ENCODE results near the gene JMJD7.

JMJD7 gene

GRCh38 chr15:41782371-41783282 is 45.3 kb upstream of the JMJD7 start:
- DNase-seq (ENCODE audit: extremely low spot score): no peak
- TF ChIP-seq CTCF (IDR thresholded peaks at IDR 0.05; ENCODE audit: control extremely low read depth, extremely low read depth, low read depth, missing control alignments): no peak
- POLR2A ChIA-PET: interaction anchor here (1.4 kb wide), 1 partner anchor 9 kb away, joined by 6 read pairs; the partner anchor contains the start of gene MAPKBP1
- CTCF ChIA-PET: interaction anchor here (1.0 to 20.0 kb wide), 5 partner anchors 9 to 38 kb away, joined by 3 to 316 read pairs (median 5); partner anchors contain the start of gene MAPKBP1

- ChIA-PET POLR2A (interaction anchor here (1.4 kb wide), 1 partner anchor 9 kb away, joined by 6 read pairs; the partner anchor contains the start of gene MAPKBP1), CTCF (interaction anchor here (1.0 to 20.0 kb wide), 4 partner anchors 9 to 28 kb away, joined by 3 to 316 read pairs (median 22); partner anchors contain the start of gene MAPKBP1)
- no peak for DNase-seq (ENCODE audit: extremely low spot score)
- no peak for TF ChIP-seq CTCF (IDR thresholded peaks at IDR 0.05; ENCODE audit: control extremely low read depth, extremely low read depth, low read depth, missing control alignments)
Measured at GRCh38 chr15:41783296-41783695, 44.6 kb upstream of the JMJD7 start.

- POLR2A ChIA-PET: no interaction called here
- no peak for DNase-seq (ENCODE audit: extremely low spot score)
- CTCF ChIA-PET: interaction anchor here (1.2 to 7.7 kb wide), 4 partner anchors 10 to 117 kb away, joined by 6 to 56 read pairs (median 36); partner anchors contain the start of gene MAPKBP1
- no peak for TF ChIP-seq CTCF (IDR thresholded peaks at IDR 0.05; ENCODE audit: control extremely low read depth, extremely low read depth, low read depth, missing control alignments)
Measured at GRCh38 chr15:41788262-41788661, 39.6 kb upstream of the JMJD7 start.

- CTCF ChIA-PET: interaction anchor here (1.2 to 7.7 kb wide), 5 partner anchors 11 to 116 kb away, joined by 6 to 56 read pairs (median 27); partner anchors contain the start of gene MAPKBP1
- POLR2A ChIA-PET: no interaction called here
- no peak for TF ChIP-seq CTCF (IDR thresholded peaks at IDR 0.05; ENCODE audit: control extremely low read depth, extremely low read depth, low read depth, missing control alignments)
- DNase-seq (ENCODE audit: extremely low spot score): no peak
Measured at GRCh38 chr15:41789236-41789635, 38.7 kb upstream of the JMJD7 start.

- CTCF ChIA-PET: interaction anchor here (1.2 to 7.7 kb wide), 5 partner anchors 11 to 115 kb away, joined by 6 to 56 read pairs (median 27); partner anchors contain the start of gene MAPKBP1
- DNase-seq (ENCODE audit: extremely low spot score): no peak
- no peak for TF ChIP-seq CTCF (IDR thresholded peaks at IDR 0.05; ENCODE audit: control extremely low read depth, extremely low read depth, low read depth, missing control alignments)
- POLR2A ChIA-PET: no interaction called here
Measured at GRCh38 chr15:41789662-41790061, 38.2 kb upstream of the JMJD7 start.

GRCh38 chr15:41790169-41790568 is 37.7 kb upstream of the JMJD7 start:
- ChIA-PET POLR2A (no interaction called here), CTCF (interaction anchor here (0.7 to 7.7 kb wide), 5 partner anchors 11 to 21 kb away, joined by 3 to 56 read pairs (median 27); partner anchors contain the start of gene MAPKBP1)
- no peak for DNase-seq (ENCODE audit: extremely low spot score)
- TF ChIP-seq CTCF (IDR thresholded peaks at IDR 0.05; ENCODE audit: control extremely low read depth, extremely low read depth, low read depth, missing control alignments): no peak

Data from GM10248 (cell line).